IPS-NIHi7 (cell line): ENCODE measurements around the gene CLDN4.
"Not testable (repeated sequence)": the region's sequence is repeated elsewhere in the genome, so short reads cannot be mapped to it uniquely, and the experiment has no call there.

Experiments
- DNase-seq: peaks from one replicate; pipeline ENCODE4 v3.0.0; 2012; ENCODE audit warnings: mixed read lengths; ENCODE audit errors: extremely low spot score

Gene CLDN4

GRCh38 chr7:73823873-73824592 lies 6.8 kb upstream of the CLDN4 start:
- no peak for DNase-seq

DNA sequence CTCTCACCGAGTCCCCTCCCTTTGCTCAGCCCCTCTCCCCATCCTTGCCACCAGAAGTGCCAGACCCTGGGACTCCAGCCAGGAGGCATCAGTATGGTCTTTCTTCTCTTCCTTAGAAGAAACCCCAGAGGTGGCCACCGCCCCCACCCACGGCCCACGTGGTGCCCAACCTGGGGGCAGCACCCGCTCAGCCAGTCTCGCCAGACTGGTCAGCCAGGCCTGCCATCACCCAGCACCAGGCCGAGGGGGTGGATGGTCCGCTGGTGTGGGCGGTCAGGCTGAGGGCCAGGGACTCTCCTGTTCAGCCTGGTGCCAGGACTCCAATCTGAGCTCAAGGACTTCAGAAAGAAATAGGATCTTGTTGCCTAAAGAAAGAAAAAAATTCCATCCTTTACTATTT lies 5.8 kb upstream of the CLDN4 start:
- no peak for DNase-seq

DNA sequence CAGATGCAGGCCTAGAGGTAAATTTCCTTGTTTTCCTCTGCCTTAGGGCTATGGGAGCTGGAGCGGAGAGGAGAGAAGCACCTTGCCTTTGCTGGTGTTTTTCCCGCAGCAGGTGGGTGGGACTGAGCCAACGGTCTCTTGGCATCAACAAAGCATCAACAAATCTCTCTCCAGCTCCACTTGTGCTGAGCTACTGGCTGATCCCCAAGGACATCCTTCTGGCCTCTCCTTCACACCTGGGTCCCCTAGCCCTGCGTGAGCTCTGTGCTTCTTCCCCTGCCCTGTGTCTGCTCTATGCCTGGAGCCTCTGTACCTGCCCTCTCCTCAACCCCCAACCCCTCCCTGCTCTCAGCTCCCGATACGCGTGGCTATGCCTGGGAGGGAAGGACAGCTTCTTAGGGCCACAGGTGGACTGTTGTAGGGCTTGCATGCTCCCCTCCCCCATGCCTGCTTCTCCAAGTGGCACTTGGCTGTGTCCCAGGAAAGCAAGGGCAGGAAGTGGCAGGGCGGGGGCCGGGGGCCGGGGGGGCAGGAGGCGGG lies 3.2 kb upstream of the CLDN4 start:
- DNase-seq: no peak

DNA sequence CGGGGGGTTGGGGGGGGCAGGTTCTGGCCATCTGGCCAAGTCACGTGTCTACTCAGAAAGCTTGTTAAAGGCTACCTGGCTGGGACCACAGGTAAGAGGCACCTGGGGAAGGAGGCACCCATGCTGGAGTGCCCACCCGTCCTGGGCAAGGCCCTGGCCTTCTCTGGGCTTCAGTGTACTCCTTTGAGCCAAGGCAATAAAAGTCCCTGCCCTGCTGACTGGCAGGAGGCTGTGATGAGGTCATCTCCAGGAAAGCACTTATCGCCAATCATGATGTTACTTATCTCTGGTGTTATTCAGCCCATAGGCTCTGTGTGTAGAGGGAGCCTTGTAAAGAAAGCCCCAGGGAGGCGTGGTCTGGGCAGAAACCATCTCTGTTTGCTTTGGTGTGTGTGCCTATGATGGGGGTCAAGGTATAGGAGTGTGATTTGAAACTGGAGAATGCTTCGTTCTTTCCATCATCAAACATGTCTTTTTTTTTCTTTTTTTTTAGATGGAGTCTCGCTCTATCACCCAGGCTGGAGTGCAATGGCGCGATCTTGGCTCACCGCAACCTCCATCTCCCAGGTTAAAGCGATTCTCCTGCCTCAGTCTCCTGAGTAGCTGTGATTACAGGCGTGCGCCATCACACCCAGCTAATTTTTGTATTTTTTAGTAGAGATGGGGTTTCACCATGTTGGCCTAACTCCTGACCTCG lies 2.5 kb upstream of the CLDN4 start:
- DNase-seq: no peak

- no peak for DNase-seq
Observed at GRCh38 chr7:73828972-73829371, 1.8 kb upstream of the CLDN4 start.

DNA sequence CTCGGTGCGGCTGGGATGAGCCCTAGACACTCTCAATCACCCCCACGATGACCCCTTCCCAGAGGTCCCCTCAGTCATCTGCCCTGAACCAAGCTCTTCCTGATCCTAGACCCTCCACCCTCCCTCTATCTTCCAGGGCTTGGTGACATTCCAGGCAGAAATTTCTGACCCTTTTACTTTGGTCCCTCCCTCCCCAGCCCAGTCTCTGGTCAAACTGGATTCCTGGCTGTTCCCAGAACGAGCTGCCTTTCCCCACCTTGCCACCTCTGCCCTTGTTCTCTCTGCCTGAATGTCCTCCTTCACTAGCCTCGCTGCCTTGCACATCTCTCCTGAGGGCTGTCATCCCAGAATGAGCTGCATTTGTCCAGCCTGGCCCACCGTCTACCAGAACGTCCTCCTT lies 1.3 kb upstream of the CLDN4 start:
- no peak for DNase-seq

DNA sequence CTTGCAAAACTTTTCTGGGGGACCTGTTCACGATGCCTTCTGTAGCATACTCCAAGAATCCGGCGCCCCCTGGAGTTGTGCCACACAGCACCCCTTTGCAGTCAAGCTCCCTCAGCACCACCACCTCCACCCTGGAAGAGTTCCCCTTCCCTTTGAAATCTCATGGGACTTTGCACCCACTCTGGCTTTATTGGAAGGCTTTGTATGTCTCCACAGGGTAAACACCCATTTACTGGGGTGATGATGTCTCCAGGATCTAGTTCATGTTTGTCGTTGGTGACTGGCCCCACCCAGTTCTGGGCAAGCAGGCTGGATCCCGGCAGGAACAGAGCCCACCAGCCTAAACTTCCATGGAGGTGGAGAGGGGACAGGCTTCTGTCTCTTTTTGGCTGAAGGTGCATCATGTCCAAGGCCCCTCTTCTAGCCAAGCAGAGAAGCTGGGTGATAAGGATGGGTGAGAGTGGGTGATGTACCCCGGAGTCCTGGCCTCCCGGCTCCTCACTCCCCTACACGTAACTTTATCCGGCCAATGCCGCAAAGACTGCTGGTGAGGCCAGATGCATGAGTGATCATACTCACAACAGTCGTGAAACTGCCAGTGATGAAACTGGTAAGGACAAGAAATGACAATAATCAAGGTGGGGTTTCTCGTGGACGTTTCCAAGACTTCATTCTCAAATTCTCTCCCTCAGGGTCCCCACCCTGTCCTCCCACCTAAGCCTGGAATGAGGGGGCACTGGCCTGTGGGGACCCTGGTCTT lies 695 bp upstream of the CLDN4 start:
- no peak for DNase-seq

GRCh38 chr7:73831584-73831833 lies 713 bp downstream of the CLDN4 start:
- no peak for DNase-seq

GRCh38 chr7:73831834-73832651 lies 1.2 kb downstream of the CLDN4 start:
- peak; percentile 76 for DNase-seq

DNA sequence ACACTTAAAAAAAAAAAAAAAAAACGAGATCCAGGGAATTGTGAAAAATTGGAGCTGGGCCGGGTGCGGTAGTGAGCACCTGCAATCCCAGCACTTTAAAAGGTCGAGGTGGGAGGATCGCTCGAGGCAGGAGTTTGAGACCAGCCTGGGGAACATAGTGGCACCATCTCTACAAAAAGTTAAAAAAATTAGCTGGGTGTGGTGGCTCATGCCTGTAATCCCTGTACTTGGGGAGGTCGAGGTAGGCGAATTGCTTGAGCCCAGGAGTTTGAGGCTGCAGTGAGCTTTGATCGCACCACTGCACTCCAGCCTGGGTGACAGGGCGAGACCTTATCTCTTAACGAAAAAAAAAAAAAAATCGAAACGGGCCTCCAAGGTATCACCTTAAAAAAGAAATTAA lies 2.0 kb downstream of the CLDN4 start:
- DNase-seq: no peak

DNA sequence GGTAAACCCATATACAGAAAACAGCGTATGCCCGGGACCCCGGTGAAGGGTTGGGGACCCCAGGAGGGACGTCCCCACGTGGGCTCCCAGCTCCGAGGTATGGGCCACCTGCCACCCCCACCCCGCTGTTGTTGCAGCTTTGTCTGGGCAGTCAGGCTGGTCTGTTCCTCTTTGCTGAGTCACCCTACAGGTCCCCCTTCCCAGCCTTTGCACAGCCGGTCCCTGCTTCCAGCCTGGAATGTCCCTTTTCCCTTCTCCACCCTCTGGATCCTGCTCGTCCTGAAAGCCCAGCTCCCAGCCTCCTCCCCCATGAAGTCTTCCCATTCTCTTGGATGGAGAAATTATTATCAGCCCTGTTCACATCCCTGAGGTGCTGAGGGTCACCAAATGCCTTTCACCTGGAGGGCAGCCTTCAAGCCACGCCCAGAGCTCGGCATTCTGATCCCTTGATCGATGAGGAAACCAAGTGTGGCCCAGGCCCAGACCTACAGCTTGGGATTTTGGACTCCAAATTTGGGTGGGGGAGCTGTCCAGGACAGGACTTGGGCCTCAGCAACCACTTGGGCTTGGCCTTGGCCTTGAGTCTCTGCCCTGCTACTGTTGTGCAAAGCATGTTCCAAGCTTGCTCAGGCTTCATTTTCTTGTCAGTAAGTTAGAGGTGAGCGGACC lies 2.6 kb downstream of the CLDN4 start:
- no peak for DNase-seq

DNA sequence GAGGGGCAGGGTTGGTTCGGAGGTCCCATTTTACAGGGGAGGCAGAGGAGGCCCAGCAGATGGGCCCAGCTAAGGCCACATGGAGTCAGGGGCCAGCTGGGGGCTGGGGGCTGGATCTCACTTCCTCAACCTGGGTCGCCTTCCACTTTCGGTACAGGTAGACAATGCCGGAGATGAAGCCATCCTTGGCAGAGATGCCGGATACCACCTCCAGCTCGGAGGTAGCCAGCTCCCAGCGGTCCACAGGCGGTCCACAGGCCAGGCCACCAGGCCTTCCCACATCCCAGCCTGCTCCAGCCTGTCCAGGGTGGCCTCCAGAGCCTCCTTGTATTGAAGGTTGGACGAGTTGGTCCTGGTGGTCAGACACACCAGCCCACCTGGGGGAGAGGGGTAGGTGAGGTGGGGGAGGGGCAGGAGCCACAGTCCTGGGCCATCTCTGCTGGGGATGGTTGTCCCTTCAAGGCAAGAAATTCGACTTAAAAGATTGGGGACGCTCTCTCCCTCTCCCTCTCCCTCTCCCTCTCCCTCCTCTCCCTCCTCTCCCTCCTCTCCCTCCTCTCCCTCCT lies 3.9 kb downstream of the CLDN4 start:
- DNase-seq: no peak

DNA sequence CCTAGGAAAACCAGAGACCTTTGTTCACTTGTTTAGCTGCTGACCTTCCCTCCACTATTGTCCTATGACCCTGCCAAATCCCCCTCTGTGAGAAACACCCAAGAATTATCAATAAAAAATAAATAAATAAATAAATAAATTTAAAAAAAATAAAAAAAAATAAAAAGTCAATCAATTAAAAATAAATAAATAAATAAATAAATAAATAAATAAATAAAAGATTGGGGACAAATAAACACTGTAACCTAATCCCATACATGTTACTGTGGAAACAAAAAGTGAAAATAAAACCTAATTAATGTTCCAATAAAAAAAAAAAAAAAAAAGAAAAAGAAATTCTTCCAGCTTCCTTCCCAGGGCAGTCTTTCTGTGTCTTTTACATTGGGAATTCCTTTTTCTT lies 6.4 kb downstream of the CLDN4 start:
- not testable (repeated sequence) for DNase-seq

DNA sequence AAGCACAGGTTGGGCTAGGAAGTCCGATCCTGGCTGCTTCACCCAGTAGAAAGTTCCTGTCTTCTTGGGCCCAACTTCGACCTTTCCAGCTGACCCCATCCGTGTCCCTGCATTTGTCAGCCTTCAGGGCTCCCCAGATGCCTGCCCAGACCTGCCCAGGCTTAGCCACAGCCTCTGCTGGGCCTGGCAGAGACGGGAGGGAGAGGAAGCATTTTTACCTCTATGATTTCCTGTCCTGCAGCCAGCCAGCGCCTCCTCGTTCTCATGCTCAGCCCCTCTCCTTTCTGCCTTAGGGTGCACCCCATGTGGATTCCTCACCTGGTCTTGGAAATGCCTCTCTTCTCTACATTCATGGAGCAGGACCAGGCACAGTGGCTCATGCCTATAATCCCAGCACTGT lies 7.8 kb downstream of the CLDN4 start:
- DNase-seq: no peak

- DNase-seq: no peak
Observed at GRCh38 chr7:73839290-73839689, 8.5 kb downstream of the CLDN4 start.

DNA sequence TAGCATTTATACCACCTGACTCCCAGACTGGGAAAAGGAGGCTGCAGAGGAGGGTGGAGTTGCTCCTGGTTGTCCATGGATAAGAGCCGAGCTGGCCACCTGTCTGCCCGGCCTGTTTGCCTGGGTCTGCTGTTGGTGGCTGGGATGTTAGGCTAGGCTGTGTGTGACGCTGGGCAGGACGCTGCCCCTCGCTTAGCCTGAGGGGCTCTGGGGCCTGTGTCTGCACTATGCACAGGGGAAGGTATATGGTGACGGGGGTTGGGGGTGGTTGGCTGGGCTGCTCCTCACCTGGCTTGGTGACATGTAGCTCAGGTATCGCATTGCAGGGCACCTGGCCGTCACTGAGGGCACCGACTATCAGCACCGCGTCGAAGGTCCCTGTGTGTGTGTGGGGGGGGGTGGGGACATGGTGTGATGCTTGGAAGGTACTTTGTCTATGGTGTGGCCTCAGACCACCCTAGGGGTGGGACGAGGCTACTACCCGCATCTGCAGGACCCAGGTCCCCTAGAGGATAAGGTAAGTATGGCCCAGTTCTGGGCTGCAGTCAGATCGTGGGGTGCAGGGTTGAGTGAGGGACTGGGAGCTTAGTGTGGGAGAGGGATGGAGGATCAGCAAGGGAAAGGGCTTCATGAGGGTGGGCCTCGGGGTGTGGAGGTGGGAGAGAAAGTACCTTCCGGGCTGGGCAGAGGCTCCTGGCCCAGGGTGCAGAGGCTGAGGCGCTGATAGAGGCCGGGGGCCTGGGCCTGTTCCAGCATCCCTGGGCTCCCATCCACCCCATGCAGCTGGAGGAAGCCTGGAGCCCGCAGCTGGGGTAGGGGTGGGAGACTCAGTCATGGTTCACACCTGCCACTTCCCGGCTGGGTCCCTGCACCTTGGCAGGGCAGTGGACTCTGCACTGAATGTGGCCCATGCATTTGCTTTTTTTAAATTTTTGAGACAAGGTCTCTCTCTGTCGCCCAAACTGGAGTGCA lies 9.2 kb downstream of the CLDN4 start:
- peak; percentile 41 for DNase-seq

DNA sequence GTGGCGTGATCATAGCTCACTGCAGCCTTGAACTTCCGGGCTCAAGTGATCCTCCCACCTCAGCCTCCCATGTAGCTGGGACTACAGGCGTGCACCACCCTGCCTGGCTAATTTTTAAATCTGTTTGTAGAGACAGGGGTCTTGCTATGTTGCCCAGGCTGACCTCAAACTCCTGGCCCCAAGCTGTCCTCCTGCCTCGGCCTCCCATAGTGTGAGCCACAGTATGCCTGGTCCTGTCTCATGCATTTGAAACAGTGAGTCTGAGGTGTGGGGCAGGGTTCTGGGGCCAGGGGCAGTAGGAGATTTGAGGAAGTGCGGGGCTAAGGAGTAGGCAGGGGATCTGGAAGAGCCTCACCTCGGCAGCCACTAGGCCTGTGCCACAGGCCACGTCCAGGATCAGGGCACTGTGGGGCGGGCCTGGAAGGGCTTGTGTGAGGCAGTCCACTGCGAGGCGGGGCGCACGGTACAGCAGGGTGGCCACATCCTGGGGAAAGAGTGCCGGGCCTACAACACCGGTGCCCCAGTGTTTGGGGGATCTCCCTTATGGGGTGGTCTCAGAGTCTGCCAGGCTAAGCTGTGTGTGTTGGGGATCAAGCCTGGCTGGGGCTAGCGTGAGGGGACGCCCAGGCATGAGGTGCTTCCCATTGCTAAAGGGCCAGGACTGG lies 10.1 kb downstream of the CLDN4 start:
- DNase-seq: no peak

DNA sequence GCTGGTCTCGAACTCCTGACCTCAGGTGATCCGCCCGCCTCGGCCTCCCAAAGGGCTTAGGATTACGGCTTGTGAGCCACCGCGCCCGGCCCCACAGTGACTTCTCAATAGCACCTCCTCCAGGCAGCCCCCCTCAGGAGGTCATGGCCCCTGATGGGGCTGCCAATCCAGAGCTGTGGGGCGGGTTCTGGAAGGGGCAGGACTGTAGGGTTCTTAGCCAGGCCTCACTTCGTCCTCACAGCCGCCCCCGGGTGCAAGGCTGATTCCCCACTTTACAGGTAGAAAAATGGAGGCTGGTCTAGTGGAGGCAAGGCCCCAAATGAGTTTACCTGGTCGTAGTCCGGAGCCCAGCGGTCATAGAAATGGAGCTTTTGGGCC lies 10.9 kb downstream of the CLDN4 start:
- peak; percentile 59 for DNase-seq
